Neural progenitor cell (in vitro differentiated cells): ENCODE measurements around the gene FAM25A.

Experiments
- EZH2 ChIP-seq: fragments of 200-600 bp; sonication (generic); IDR thresholded peaks from 2 replicates; pipeline ENCODE4 v1.6.1; 2017; ENCODE audit warnings: antibody characterized with exemption, mild to moderate bottlenecking, moderate library complexity
- EZH2phosphoT487 ChIP-seq: fragments of 200-600 bp; sonication (generic); IDR thresholded peaks from 2 replicates; pipeline ENCODE4 v1.6.1; 2017; ENCODE audit warnings: antibody characterized with exemption
- TF ChIP-seq, protein P1 (sequence below): fragments of 200-600 bp; sonication (generic); IDR thresholded peaks from 2 replicates; pipeline ENCODE4 v1.5.1; 2017; ENCODE audit warnings: antibody characterized with exemption, mild to moderate bottlenecking

DNA sequence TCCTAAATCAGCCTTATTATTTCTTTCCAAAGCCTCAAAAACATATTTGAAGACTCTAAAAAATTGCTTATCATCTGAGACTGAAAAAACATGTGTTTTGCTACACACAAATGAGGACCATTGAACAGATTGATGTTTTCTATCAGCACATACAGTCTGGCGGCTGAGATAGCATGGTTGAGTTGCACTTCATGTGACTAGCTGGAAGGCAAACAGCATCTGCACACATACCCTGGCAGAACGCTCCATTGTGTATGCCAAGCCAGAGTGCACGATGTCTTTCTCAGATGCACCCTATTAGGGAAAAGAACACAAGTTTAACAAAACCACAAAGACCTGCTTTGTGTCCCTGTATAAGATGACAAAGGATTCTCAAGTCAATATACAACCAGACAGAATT is 33.0 kb downstream of the FAM25A start:
- TF ChIP-seq, protein P1, sequence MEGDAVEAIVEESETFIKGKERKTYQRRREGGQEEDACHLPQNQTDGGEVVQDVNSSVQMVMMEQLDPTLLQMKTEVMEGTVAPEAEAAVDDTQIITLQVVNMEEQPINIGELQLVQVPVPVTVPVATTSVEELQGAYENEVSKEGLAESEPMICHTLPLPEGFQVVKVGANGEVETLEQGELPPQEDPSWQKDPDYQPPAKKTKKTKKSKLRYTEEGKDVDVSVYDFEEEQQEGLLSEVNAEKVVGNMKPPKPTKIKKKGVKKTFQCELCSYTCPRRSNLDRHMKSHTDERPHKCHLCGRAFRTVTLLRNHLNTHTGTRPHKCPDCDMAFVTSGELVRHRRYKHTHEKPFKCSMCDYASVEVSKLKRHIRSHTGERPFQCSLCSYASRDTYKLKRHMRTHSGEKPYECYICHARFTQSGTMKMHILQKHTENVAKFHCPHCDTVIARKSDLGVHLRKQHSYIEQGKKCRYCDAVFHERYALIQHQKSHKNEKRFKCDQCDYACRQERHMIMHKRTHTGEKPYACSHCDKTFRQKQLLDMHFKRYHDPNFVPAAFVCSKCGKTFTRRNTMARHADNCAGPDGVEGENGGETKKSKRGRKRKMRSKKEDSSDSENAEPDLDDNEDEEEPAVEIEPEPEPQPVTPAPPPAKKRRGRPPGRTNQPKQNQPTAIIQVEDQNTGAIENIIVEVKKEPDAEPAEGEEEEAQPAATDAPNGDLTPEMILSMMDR: no peak
- no peak for TF ChIP-seq EZH2
- no peak for TF ChIP-seq EZH2phosphoT487
